Endodermal cell (in vitro differentiated cells): Measurements from ENCODE around the gene FRAT2. TPM values are rescaled to one million over a fixed set of nuclear protein-coding genes. Genes with fewer than 3 reads are reported as not detected.
A peak's percentile ranks its signal among the peaks of the same experiment; 100 is the strongest.

ENCODE experiments used
- DNase-seq: peaks from one replicate; pipeline ENCODE4 v3.0.0-alpha.2; 2017
- H3K27ac ChIP-seq: 2 replicates; pipeline ENCODE4 v1.5.1; 2013; ENCODE audit warnings: mild to moderate bottlenecking, low read depth, low read length, moderate library complexity
- H3K27me3 ChIP-seq: 2 replicates; pipeline ENCODE4 v1.6.1; 2013; ENCODE audit warnings: mild to moderate bottlenecking, low read length, moderate library complexity; ENCODE audit not compliant: insufficient read depth, control insufficient read depth, poor library complexity, severe bottlenecking
- H3K36me3 ChIP-seq: 2 replicates; pipeline ENCODE4 v1.7.0; 2013; ENCODE audit warnings: mild to moderate bottlenecking, low read length, moderate library complexity; ENCODE audit not compliant: control insufficient read depth, insufficient read depth
- H3K4me1 ChIP-seq: one replicate; pipeline ENCODE4 v1.7.0; 2013; ENCODE audit warnings: low read length; ENCODE audit not compliant: control insufficient read depth, insufficient read depth
- H3K4me3 ChIP-seq: 2 replicates; pipeline ENCODE4 v1.5.1; 2013; ENCODE audit warnings: mild to moderate bottlenecking, low read length, moderate library complexity
- H3K9ac ChIP-seq: 2 replicates; pipeline ENCODE4 v1.6.1; 2013; ENCODE audit warnings: mild to moderate bottlenecking, low read length, moderate library complexity; ENCODE audit not compliant: poor library complexity, severe bottlenecking; ENCODE audit errors: extremely low read depth
- H3K9me3 ChIP-seq: 2 replicates; pipeline ENCODE4 v1.6.1; 2013; ENCODE audit warnings: mild to moderate bottlenecking, low read length, moderate library complexity; ENCODE audit not compliant: control insufficient read depth
- H3K27ac Mint-ChIP-seq: 2 replicates; pipeline ENCODE4 v1.8.0; 2020; ENCODE audit warnings: mixed read lengths
- H3K27me3 Mint-ChIP-seq: 2 replicates; pipeline ENCODE4 v1.8.0; 2021; ENCODE audit warnings: mild to moderate bottlenecking, mixed read lengths; ENCODE audit not compliant: insufficient read depth
- H3K36me3 Mint-ChIP-seq: 2 replicates; pipeline ENCODE4 v1.8.0; 2020; ENCODE audit warnings: low read depth, mixed read lengths
- H3K4me1 Mint-ChIP-seq: 2 replicates; pipeline ENCODE4 v1.8.0; 2020; ENCODE audit warnings: mixed read lengths
- H3K4me3 Mint-ChIP-seq: 2 replicates; pipeline ENCODE4 v1.8.0; 2020; ENCODE audit warnings: mild to moderate bottlenecking, moderate library complexity, mixed read lengths
- H3K9me3 Mint-ChIP-seq: 2 replicates; pipeline ENCODE4 v1.8.0; 2020; ENCODE audit warnings: mild to moderate bottlenecking, mixed read lengths
- CTCF ChIP-seq: fragments of 200-600 bp; sonication (generic); conservative IDR thresholded peaks from 2 replicates; pipeline ENCODE4 v1.5.0; 2021; ENCODE audit warnings: antibody characterized with exemption, mild to moderate bottlenecking
- WGBS, 2 experiments: methylation state at CpG; one replicate each; pipeline versions ENCODE4 v1.1.5 to v1.1.7; 2013; ENCODE audit warnings: missing lambda C conversion rate in 2 of 2, mixed read lengths in 1 of 2; ENCODE audit not compliant: insufficient coverage in 1 of 2, insufficient read length in 1 of 2; 5-methylcytosine and 5-hydroxymethylcytosine counted together
- total RNA-seq, 2 donors: library from RNA; stranded (reverse); fragmentation: NEBNext Ultra II Directional in 1 of 2; extraction: Animal tissue kit (Norgen Biotek cat#: 25700) in 1 of 2; gene quantifications; 2 replicates in 1 of 2; 3 replicates in 1 of 2; pipeline ENCODE4 v1.2.1, GENCODE V29; 2021

Gene FRAT2
- total RNA-seq, 2 donors from 2014 or later = 31.0 to 35.2 TPM

GRCh38 chr10:97365761-97366351 lies 31.3 kb upstream of the FRAT2 start:
- Mint-ChIP-seq H3K4me3 (no peak overlapping the region), H3K27ac (no peak overlapping the region), H3K27me3 (no peaks in the 10 kb centered on the region), H3K36me3 (peaks cover 69% of the 10 kb centered on the region), H3K4me1 (no peaks in the 10 kb centered on the region), H3K9me3 (no peaks in the 10 kb centered on the region)
- Histone ChIP-seq H3K4me1 (no peaks in the 10 kb centered on the region), H3K27me3 (no peaks in the 10 kb centered on the region), H3K9ac (no peak overlapping the region), H3K27ac (no peak overlapping the region), H3K9me3 (no peaks in the 10 kb centered on the region), H3K4me3 (no peak overlapping the region), H3K36me3 (peaks cover 47% of the 10 kb centered on the region)
- 94 to 96% methylated on average over 11 to 19 of the region's 19 CpGs for WGBS, 2 experiments
- TF ChIP-seq CTCF = no peak
- no peak for DNase-seq

DNA sequence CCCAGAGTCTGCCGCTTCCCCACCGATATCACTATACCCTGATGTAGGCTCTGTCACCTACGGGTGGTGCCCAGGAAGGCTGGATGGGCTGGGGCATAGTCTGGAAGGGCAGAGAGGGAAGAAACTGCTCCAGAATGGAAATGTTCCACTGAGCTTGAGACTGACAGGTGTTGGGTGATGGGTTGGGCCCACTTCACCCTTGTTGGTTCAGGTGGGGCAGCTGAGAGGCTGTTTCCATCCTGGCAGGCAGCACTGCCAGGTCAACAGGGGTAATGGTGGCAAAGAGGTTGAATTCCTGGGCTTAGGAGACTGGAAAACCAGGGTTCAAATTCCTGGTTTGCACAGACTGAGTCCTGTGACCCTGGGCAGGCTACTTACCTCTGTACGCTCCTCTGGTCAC lies 28.5 kb upstream of the FRAT2 start:
- Histone ChIP-seq H3K4me1 (no peaks in the 10 kb centered on the region), H3K27ac (no peak overlapping the region), H3K9me3 (no peaks in the 10 kb centered on the region), H3K4me3 (no peak overlapping the region), H3K27me3 (no peaks in the 10 kb centered on the region), H3K9ac (no peak overlapping the region), H3K36me3 (peaks cover 45% of the 10 kb centered on the region)
- Mint-ChIP-seq H3K36me3 (peaks cover 57% of the 10 kb centered on the region), H3K27me3 (no peaks in the 10 kb centered on the region), H3K4me1 (peaks cover 14% of the 10 kb centered on the region), H3K4me3 (no peak overlapping the region), H3K9me3 (no peaks in the 10 kb centered on the region), H3K27ac (no peak overlapping the region)
- no peak for DNase-seq
- TF ChIP-seq CTCF = no peak
- 96 to 100% methylated on average over 2 to 4 of the region's 4 CpGs for whole genome bisulfite sequencing, 2 experiments

DNA sequence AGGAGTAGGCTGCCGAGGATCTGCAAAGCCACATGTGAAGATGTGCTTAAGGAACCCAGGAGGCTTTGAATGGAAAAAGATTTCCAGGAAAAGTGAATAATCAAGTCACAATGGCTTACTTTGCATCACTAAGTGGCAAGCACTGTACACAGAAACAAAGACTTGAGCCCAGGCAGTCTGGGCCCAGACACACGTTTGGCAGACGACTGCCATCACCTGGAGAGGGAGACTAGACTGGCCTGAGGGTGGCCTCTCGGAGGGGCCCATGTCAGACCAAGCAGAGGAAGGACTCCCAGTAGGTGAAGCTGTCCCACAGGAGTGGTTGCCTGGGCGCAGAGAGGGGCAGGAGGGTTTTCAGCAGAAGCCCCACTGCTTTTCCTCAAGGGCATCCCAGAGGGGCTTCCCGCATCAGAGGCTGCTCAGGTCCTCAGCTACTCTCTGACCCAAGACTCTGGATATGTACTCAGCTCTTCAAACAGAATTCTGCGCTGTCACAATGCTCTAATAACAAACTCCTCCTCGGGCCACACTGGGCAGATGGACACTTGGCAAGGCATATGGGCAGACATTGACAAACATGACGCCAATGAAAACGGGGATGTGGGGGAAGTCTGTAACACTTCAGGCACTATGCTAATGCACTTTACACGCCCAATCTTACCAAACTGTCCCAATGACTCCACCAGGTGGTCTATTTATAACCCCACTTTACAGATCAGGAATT lies 27.9 kb upstream of the FRAT2 start:
- Mint-ChIP-seq H3K4me1 (peaks cover 14% of the 10 kb centered on the region), H3K27ac (no peak overlapping the region), H3K9me3 (no peaks in the 10 kb centered on the region), H3K27me3 (no peaks in the 10 kb centered on the region), H3K4me3 (no peak overlapping the region), H3K36me3 (peaks cover 58% of the 10 kb centered on the region)
- Histone ChIP-seq H3K9me3 (no peaks in the 10 kb centered on the region), H3K4me3 (no peak overlapping the region), H3K4me1 (no peaks in the 10 kb centered on the region), H3K27ac (peak overlapping the region; percentile 44), H3K27me3 (no peaks in the 10 kb centered on the region), H3K9ac (no peak overlapping the region), H3K36me3 (peaks cover 45% of the 10 kb centered on the region)
- 88 to 97% methylated on average over 8 to 11 of the region's 11 CpGs for WGBS, 2 experiments
- no peak for TF ChIP-seq CTCF
- DNase-seq = no peak
